A549 (cell line): ENCODE measurements around the gene UCKL1. TPM values are rescaled to one million over a fixed set of nuclear protein-coding genes. Genes with fewer than 3 reads are reported as not detected.
"Not testable (repeated sequence)": the region's sequence is repeated elsewhere in the genome, so short reads cannot be mapped to it uniquely, and the experiment has no call there.

Source experiments
- ATAC-seq, 2 experiments: fragments of 200-7000 bp in 1 of 2; fragments of >200 bp in 1 of 2; cut with Nextera tagmentation in 1 of 2; cut with Tn5 transposase in 1 of 2; 3 replicates each; pipeline versions ENCODE4 v1.8.0 to v1.9.1; 2018 to 2020; ENCODE audit warnings: mild to moderate bottlenecking in 1 of 2, moderate library complexity in 1 of 2
- CTCF ChIA-PET: fragments of 300-600 bp; sonication (Branson Sonifier 250); formaldehyde crosslinking; extraction: SDS; loops from one replicate; lab custom pipeline; 2021; ENCODE audit warnings: antibody characterized with exemption, inconsistent platforms; lab: Yijun Ruan, JAX
- POLR2A ChIA-PET: fragments of 350-600 bp; formaldehyde crosslinking; extraction: SDS; loops from one replicate; lab custom pipeline; 2021; ENCODE audit warnings: antibody characterized with exemption, inconsistent platforms; lab: Yijun Ruan, JAX
- DNase-seq, 2 experiments: peaks; one replicate each; pipeline versions ENCODE4 v3.0.0 to v3.0.0-alpha.2; 2011 to 2016; ENCODE audit warnings: low read depth in 1 of 2, low spot score in 1 of 2
- FAIRE-seq: peaks from 2 replicates; lab custom pipeline; 2011; peaks lifted over from hg19 to GRCh38; lab: Jason Lieb, UNC
- H3K27ac ChIP-seq, 2 experiments: fragments of >200 bp; sonication (Bioruptor Twin); formaldehyde crosslinking; 3 replicates each; pipeline ENCODE4 v1.5.1; 2016 to 2017
- H3K4me1 ChIP-seq: fragments of >200 bp; sonication (Bioruptor Twin); formaldehyde crosslinking; 3 replicates; pipeline ENCODE4 v1.6.1; 2016
- H3K4me2 ChIP-seq: fragments of >200 bp; sonication (Bioruptor Twin); formaldehyde crosslinking; 3 replicates; pipeline ENCODE4 v1.6.1; 2016
- H3K4me3 ChIP-seq: fragments of >200 bp; sonication (Bioruptor Twin); formaldehyde crosslinking; 3 replicates; pipeline ENCODE4 v1.5.1; 2016
- H3K9me3 ChIP-seq: fragments of >200 bp; sonication (Bioruptor Twin); formaldehyde crosslinking; 3 replicates; pipeline ENCODE4 v1.6.1; 2016
- EHF ChIP-seq: fragments of 250-450 bp; sonication (Bioruptor Pico); IDR thresholded peaks from 2 replicates; pipeline ENCODE4 v1.5.0; 2020; ENCODE audit warnings: mild to moderate bottlenecking
- FOSL2 ChIP-seq, 2 experiments: fragments of 450-650 bp in 1 of 2; fragments of >200 bp in 1 of 2; sonication (Bioruptor Twin) in 1 of 2; formaldehyde crosslinking; IDR thresholded peaks; 2 replicates each; pipeline versions ENCODE4 v1.5.0 to v1.6.1; 2016 to 2020; ENCODE audit warnings: mild to moderate bottlenecking in 1 of 2, moderate library complexity in 1 of 2
- HMGXB4 ChIP-seq: fragments of 250-450 bp; sonication (Bioruptor Pico); IDR thresholded peaks from 2 replicates; pipeline ENCODE4 v1.5.0; 2021; ENCODE audit warnings: mild to moderate bottlenecking, moderate library complexity, borderline replicate concordance
- MAX ChIP-seq: IDR thresholded peaks from 2 replicates; pipeline ENCODE4 v1.6.1; 2012
- USF2 ChIP-seq: fragments of 450-650 bp; IDR thresholded peaks from 2 replicates; pipeline ENCODE4 v1.6.1; 2014; ENCODE audit warnings: antibody characterized with exemption
- WGBS: methylation state at CpG from one replicate; pipeline ENCODE4 v1.1.6; 2017; ENCODE audit errors: missing lambda C conversion rate; 5-methylcytosine and 5-hydroxymethylcytosine counted together
- polyA plus RNA-seq, 4 experiments: library from polyadenylated mRNA; depleted of rRNA in 3 of 4; stranded (reverse); fragments of >200 nt; fragmentation: RNase III in 1 of 4; extraction: RNeasy Plus Mini Kit Qiagen cat#74134 plus additional on column Dnase treatment in 1 of 4; gene quantifications; 2 replicates in 3 of 4; 3 replicates in 1 of 4; pipeline ENCODE4 v1.2.3, GENCODE V29; 2011 to 2017

The UCKL1 gene
- polyA plus RNA-seq, 2 of the 4 experiments (the other 2 are of a cell fraction), result 19.1 to 30.4 TPM

GRCh38 chr20:63978319-63979228, 22.4 kb upstream of the UCKL1 start (continued):
- TF ChIP-seq USF2, result no peak

DNA sequence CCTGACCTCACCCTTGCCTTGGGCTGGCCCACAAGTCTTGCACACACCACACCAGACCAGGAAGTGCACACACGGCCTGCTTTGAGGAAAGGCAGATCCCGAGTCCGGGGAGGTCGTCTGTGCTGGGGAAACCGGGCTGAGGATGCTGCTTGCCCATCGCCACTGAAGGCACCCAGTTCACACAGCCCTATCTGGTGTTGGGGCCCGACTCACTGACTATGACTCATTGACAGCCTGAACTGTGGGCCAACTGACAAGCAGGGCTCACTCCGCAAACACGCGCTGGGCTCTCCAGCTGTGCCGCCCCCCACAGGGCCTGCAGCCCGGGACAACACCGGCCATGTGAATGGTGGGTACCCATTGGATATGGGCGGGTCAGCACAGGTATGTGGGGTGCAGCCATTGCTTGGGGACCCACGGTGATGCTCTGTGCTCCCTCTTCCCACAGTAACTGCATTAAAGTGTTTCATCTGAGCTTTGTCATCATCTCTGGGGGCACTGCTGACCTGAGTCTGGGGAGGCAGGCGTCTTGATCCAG, 21.6 kb upstream of the UCKL1 start:
- peak overlapping the region; percentile 54 for H3K4me2 ChIP-seq
- H3K4me3 ChIP-seq, result no peak overlapping the region
- FAIRE-seq (no peak), DNase-seq (peak in 1 of 2 experiments; percentile 60), ATAC-seq (peak; percentile 21 to 48)
- H3K9me3 ChIP-seq, result no peaks in the 10 kb centered on the region
- H3K27ac ChIP-seq, result peak overlapping the region in 1 of 2 experiments; percentile 65; a peak in 3 of 6 replicates
- H3K4me1 ChIP-seq, result peaks cover 52% of the 10 kb centered on the region
- CTCF ChIA-PET, result interaction anchor here (0.8 to 1.7 kb wide), 7 partner anchors 16 to 440 kb away, joined by 3 to 11 read pairs (median 5); partner anchors contain the start of gene LKAAEAR1
- WGBS, result 17% methylated on average over 13 of the region's 16 CpGs
- POLR2A ChIA-PET, result interaction anchor here (1.0 kb wide), 1 partner anchor 113 kb away, joined by 4 read pairs; the partner anchor contains the start of gene TPD52L2
- no peak for TF ChIP-seq HMGXB4 (CRISPR knock-in tag)
- TF ChIP-seq FOSL2 (IDR thresholded peaks at IDR 0.05), result no peak
- peak; percentile 74 for TF ChIP-seq FOSL2 (CRISPR knock-in tag; IDR thresholded peaks at IDR 0.05)
- TF ChIP-seq MAX, result peak; percentile 75

- no peaks in the 10 kb centered on the region for H3K9me3 ChIP-seq
- ChIA-PET CTCF (interaction anchor here (0.8 to 1.7 kb wide), 7 partner anchors 15 to 439 kb away, joined by 3 to 11 read pairs (median 5); partner anchors contain the start of gene LKAAEAR1), POLR2A (interaction anchor here (1.0 kb wide), 1 partner anchor 113 kb away, joined by 4 read pairs; the partner anchor contains the start of gene TPD52L2)
- H3K4me2 ChIP-seq, result peak overlapping the region; percentile 54
- ATAC-seq, result no peak
- H3K27ac ChIP-seq, result peak overlapping the region in 1 of 2 experiments; percentile 65; a peak in 3 of 6 replicates
- no peak for DNase-seq
- no peak for FAIRE-seq
- peaks cover 46% of the 10 kb centered on the region for H3K4me1 ChIP-seq
- WGBS, result 82% methylated on average over 15 of the region's 18 CpGs
- H3K4me3 ChIP-seq, result no peak overlapping the region
- TF ChIP-seq EHF (CRISPR knock-in tag), result no peak
Measured at GRCh38 chr20:63976980-63977738, 20.9 kb upstream of the UCKL1 start.

DNA sequence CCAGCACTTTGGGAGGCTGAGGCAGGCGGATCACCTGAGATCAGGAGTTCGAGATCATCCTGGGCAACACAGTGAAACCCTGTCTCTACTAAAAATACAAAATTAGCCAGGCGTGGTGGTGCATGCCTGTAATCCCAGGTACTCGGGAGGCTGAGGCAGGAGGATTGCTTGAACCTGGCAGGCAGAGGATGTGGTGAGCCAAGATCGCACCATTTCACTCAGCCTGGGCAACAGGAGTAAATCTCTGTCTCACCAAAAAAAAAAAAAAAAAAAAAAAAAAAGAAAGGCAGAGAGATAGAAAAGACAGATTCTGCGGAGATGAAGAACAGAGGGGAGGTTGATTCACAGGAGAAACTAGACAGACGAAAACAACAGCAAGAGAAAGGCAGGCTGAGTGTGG, 20.3 kb upstream of the UCKL1 start:
- peaks cover 42% of the 10 kb centered on the region for H3K4me1 ChIP-seq
- H3K9me3 ChIP-seq, FAIRE-seq, ATAC-seq, H3K4me2 ChIP-seq, H3K27ac ChIP-seq, H3K4me3 ChIP-seq, DNase-seq, POLR2A ChIA-PET: not testable (repeated sequence)
- CTCF ChIA-PET, result interaction anchor here (1.2 to 3.4 kb wide), 5 partner anchors 62 to 480 kb away, joined by 3 to 28 read pairs (median 5); partner anchors contain the start of gene PTK6
- 66% methylated on average over 7 of the region's 7 CpGs for WGBS
